ENCODE measurements around the gene ZFP30. TPM values are rescaled to one million over a fixed set of nuclear protein-coding genes. Genes with fewer than 3 reads are reported as not detected.

ZFP30 gene
- total and polyA plus RNA-seq, 2 of the 13 experiments (the other 11 are each of a cell fraction or from before 2014, with no cell fraction given), result 3.4 to 19.2 TPM

GRCh38 chr19:37691881-37692504, 36.7 kb upstream of the ZFP30 start (continued):
- no peak for TF ChIP-seq SKIL (CRISPR knock-in tag; IDR thresholded peaks at IDR 0.05; ENCODE audit: borderline replicate concordance)
- no peak for TF ChIP-seq ZNF660 (CRISPR knock-in tag; IDR thresholded peaks at IDR 0.05; ENCODE audit: borderline replicate concordance, low read depth)
- peak; percentile 98 for TF ChIP-seq ZNF691 (CRISPR knock-in tag; IDR thresholded peaks at IDR 0.05; ENCODE audit: borderline replicate concordance, low read depth)
- no peak for TF ChIP-seq CENPX (CRISPR knock-in tag; IDR thresholded peaks at IDR 0.05)
- no peak for TF ChIP-seq MLX (CRISPR knock-in tag; IDR thresholded peaks at IDR 0.05)
- TF ChIP-seq RERE (CRISPR knock-in tag; IDR thresholded peaks at IDR 0.05; ENCODE audit: low read depth), result no peak
- TF ChIP-seq SALL1 (CRISPR knock-in tag; IDR thresholded peaks at IDR 0.05), result peak; percentile 91
- TF ChIP-seq FOXO1 (CRISPR knock-in tag; IDR thresholded peaks at IDR 0.05), result peak; percentile 33; the same call in 1 of the 2 replicates
- no peak for TF ChIP-seq KDM1A (CRISPR knock-in tag; IDR thresholded peaks at IDR 0.05)
- no peak for TF ChIP-seq PLSCR1 (CRISPR knock-in tag; IDR thresholded peaks at IDR 0.05; ENCODE audit: borderline replicate concordance)
- TF ChIP-seq ZNF790 (CRISPR knock-in tag; IDR thresholded peaks at IDR 0.05; ENCODE audit: borderline replicate concordance), result no peak
- TF ChIP-seq HMGXB4 (CRISPR knock-in tag; IDR thresholded peaks at IDR 0.05; ENCODE audit: borderline replicate concordance in 1 of 2, low read depth in 1 of 2), result peak; percentile 68 to 94
- TF ChIP-seq KAT7 (CRISPR knock-in tag; IDR thresholded peaks at IDR 0.05; ENCODE audit: borderline replicate concordance), result peak; percentile 75
- TF ChIP-seq ZFP41 (CRISPR knock-in tag; IDR thresholded peaks at IDR 0.05; ENCODE audit: borderline replicate concordance), result peak; percentile 28; the same call in 1 of the 2 replicates
- no peak for TF ChIP-seq BATF2 (CRISPR knock-in tag; IDR thresholded peaks at IDR 0.05)
